PC-9 (cell line): Measurements from ENCODE around the gene TNIP2. TPM values are rescaled to one million over a fixed set of nuclear protein-coding genes. Genes with fewer than 3 reads are reported as not detected.
"Not testable (repeated sequence)": the region's sequence is repeated elsewhere in the genome, so short reads cannot be mapped to it uniquely, and the experiment has no call there.

Experiments used
- BruUV-seq: library from RNA; stranded (reverse); fragments of 400-500 nt; replicated peaks from 2 replicates; lab custom pipeline; 2021; lab: Mats Ljungman, UMichigan
- CTCF ChIA-PET: fragments of 300-600 bp; sonication (Branson Sonifier 250); formaldehyde crosslinking; loops from one replicate; lab custom pipeline; 2022; ENCODE audit warnings: antibody characterized with exemption; lab: Charles Lee
- POLR2A ChIA-PET: fragments of 300-600 bp; sonication (Branson Sonifier 250); formaldehyde crosslinking; loops from one replicate; lab custom pipeline; 2022; ENCODE audit warnings: antibody characterized with exemption; ENCODE audit not compliant: unreplicated experiment; lab: Charles Lee
- DNase-seq, 2 experiments: peaks; one replicate each; pipeline versions ENCODE4 v3.0.0 to v3.0.0-alpha.2; 2015 to 2022; ENCODE audit warnings: mixed read lengths in 1 of 2
- H2AFZ ChIP-seq: fragments of 200-600 bp; sonication (generic); 2 replicates; pipeline ENCODE4 v1.8.1; 2017; ENCODE audit warnings: antibody characterized with exemption
- H3F3A ChIP-seq: fragments of 200-600 bp; sonication (generic); 2 replicates; pipeline ENCODE4 v1.8.1; 2017; ENCODE audit warnings: antibody characterized with exemption, mild to moderate bottlenecking, low read depth; ENCODE audit not compliant: insufficient read depth
- H3K27ac ChIP-seq: fragments of 200-600 bp; sonication (generic); 2 replicates; pipeline ENCODE4 v1.6.1; 2016; ENCODE audit warnings: mixed run types
- H3K27me3 ChIP-seq: fragments of 200-600 bp; sonication (generic); 2 replicates; pipeline ENCODE4 v1.6.1; 2016; ENCODE audit warnings: low read depth, mixed run types; ENCODE audit not compliant: insufficient read depth
- H3K36me3 ChIP-seq: fragments of 200-600 bp; sonication (generic); 2 replicates; pipeline ENCODE4 v1.6.1; 2016; ENCODE audit warnings: low read depth, mixed run types
- H3K4me1 ChIP-seq: fragments of 200-600 bp; sonication (generic); replicated peaks from 2 replicates; pipeline ENCODE4 v1.6.1; 2016; ENCODE audit warnings: mixed run types; ENCODE audit not compliant: insufficient read depth
- H3K4me2 ChIP-seq: fragments of 200-600 bp; sonication (generic); 2 replicates; pipeline ENCODE4 v1.6.1; 2017; ENCODE audit warnings: mixed run types
- H3K4me3 ChIP-seq: fragments of 200-600 bp; sonication (generic); 2 replicates; pipeline ENCODE4 v1.6.1; 2016; ENCODE audit warnings: mixed run types
- H3K79me2 ChIP-seq: fragments of 200-600 bp; sonication (generic); 2 replicates; pipeline ENCODE4 v1.6.1; 2017; ENCODE audit warnings: low read depth, mixed run types
- H3K9me2 ChIP-seq: fragments of 200-600 bp; sonication (generic); 2 replicates; pipeline ENCODE4 v1.8.1; 2017; ENCODE audit warnings: mild to moderate bottlenecking; ENCODE audit not compliant: insufficient read depth
- H3K9me3 ChIP-seq: fragments of 200-600 bp; sonication (generic); 2 replicates; pipeline ENCODE4 v1.8.1; 2016; ENCODE audit warnings: low read depth; ENCODE audit not compliant: insufficient read depth
- H4K20me1 ChIP-seq: fragments of 200-600 bp; sonication (generic); 2 replicates; pipeline ENCODE4 v1.8.1; 2017; ENCODE audit not compliant: insufficient read depth
- CTCF ChIP-seq: fragments of 200-600 bp; sonication (generic); conservative IDR thresholded peaks from 2 replicates; pipeline ENCODE4 v1.6.1; 2017; ENCODE audit warnings: mixed run types, antibody characterized with exemption, mild to moderate bottlenecking, moderate library complexity
- EZH2 ChIP-seq: fragments of 200-600 bp; sonication (generic); IDR thresholded peaks from 2 replicates; pipeline ENCODE4 v1.8.0; 2017; ENCODE audit warnings: antibody characterized with exemption, low read depth
- intact Hi-C: fragments of 100-400 bp; cut with micrococcal nuclease; formaldehyde crosslinking; loops from one replicate; pipeline ENCODE4 v1.10.0; 2022; ENCODE audit not compliant: unreplicated experiment
- total RNA-seq: library from RNA; stranded (reverse); gene quantifications from 2 replicates; pipeline ENCODE4 v1.2.3, GENCODE V29; 2021

TNIP2 gene
- total RNA-seq, 1 experiment from 2014 or later, result 37.1 TPM

GRCh38 chr4:2785613-2786012 lies 29.5 kb upstream of the TNIP2 start:
- H3K79me2 ChIP-seq, result no peaks in the 10 kb centered on the region
- no peaks in the 10 kb centered on the region for H3K9me2 ChIP-seq
- BruUV-seq, result no TSS peak
- H3K4me3 ChIP-seq, result no peak overlapping the region
- H3K4me2 ChIP-seq, result no peak overlapping the region
- no peaks in the 10 kb centered on the region for H3F3A ChIP-seq
- no peak for DNase-seq
- ChIA-PET CTCF (no interaction called here), POLR2A (interaction anchor here (0.7 kb wide), 1 partner anchor 96 kb away, joined by 5 read pairs; no protein-coding TSS in a partner anchor)
- intact Hi-C loops, result no loop called here
- TF ChIP-seq EZH2, result no peak
- no peak for TF ChIP-seq CTCF
- H3K9me3 ChIP-seq, result no peaks in the 10 kb centered on the region
- no peak overlapping the region for H2AFZ ChIP-seq
- 0 out of 2 replicates have a peak, but pooled peaks cover 7% of the 10 kb centered on the region for H3K4me1 ChIP-seq
- no peaks in the 10 kb centered on the region for H4K20me1 ChIP-seq
- no peaks in the 10 kb centered on the region for H3K36me3 ChIP-seq
- H3K27me3 ChIP-seq, result no peaks in the 10 kb centered on the region
- H3K27ac ChIP-seq, result no peak overlapping the region

DNA sequence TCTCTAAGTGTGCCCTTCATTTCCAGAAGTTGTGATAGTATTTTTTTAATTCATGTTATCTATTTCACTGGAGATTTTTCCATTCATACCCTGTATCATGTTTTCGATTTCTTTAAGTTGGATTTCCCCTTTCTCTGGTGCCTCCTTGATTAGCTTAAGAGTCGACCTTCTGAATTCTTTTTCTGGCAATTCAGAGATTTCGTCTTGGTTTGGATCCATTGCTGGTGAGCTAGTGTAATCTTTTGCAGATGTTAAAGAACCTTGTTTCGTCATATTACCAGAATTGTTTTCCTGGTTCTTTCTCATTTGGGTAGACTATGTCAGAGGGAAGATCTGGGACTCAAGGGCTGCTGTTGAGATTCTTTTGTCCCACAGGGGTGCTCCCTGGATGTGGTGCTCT lies 27.7 kb upstream of the TNIP2 start:
- Histone ChIP-seq H3K4me1 (0 out of 2 replicates have a peak, but pooled peaks cover 7% of the 10 kb centered on the region), H3K79me2 (no peaks in the 10 kb centered on the region), H2AFZ (no peak overlapping the region), H3K4me3 (no peak overlapping the region), H3K4me2 (no peak overlapping the region), H3K36me3 (no peaks in the 10 kb centered on the region), H3K9me3 (no peaks in the 10 kb centered on the region), H3K27ac (no peak overlapping the region), H3K9me2 (no peaks in the 10 kb centered on the region), H3K27me3 (no peaks in the 10 kb centered on the region), H3F3A (no peaks in the 10 kb centered on the region), H4K20me1 (no peaks in the 10 kb centered on the region)
- BruUV-seq, result no TSS peak
- CTCF ChIA-PET, result no interaction called here
- POLR2A ChIA-PET, result no interaction called here
- no peak for DNase-seq
- TF ChIP-seq CTCF (no peak), EZH2 (no peak)
- intact Hi-C loops, result no loop called here

DNA sequence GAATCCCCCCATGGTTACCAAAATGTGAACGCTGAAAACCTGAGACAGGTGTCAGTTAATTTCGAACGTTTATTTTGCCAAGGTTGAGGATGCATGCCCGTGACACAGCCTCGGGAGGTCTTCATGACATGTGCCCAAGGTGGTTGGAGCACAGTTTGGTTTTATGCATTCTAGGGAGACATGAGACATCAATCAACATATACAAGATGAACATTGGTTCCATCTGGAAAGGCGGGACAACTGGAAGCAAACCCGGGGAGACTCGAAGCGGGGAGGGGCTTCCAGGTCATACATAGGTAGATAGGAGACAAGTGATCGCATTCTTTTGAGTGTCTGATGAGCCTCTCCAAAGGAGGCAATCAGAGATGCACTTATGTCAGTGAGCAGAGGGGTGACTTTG lies 25.8 kb upstream of the TNIP2 start:
- Histone ChIP-seq H3K27me3 (no peaks in the 10 kb centered on the region), H4K20me1 (no peaks in the 10 kb centered on the region), H3K9me2 (no peaks in the 10 kb centered on the region), H3K9me3 (no peaks in the 10 kb centered on the region), H2AFZ (no peak overlapping the region), H3K4me2 (no peak overlapping the region), H3K4me1 (no peaks in the 10 kb centered on the region), H3K36me3 (no peaks in the 10 kb centered on the region), H3F3A (no peaks in the 10 kb centered on the region), H3K27ac (no peak overlapping the region), H3K4me3 (no peak overlapping the region), H3K79me2 (no peaks in the 10 kb centered on the region)
- BruUV-seq, result no TSS peak
- no peak for DNase-seq
- ChIA-PET CTCF (no interaction called here), POLR2A (no interaction called here)
- intact Hi-C loops, result no loop called here
- TF ChIP-seq EZH2, result no peak

DNA sequence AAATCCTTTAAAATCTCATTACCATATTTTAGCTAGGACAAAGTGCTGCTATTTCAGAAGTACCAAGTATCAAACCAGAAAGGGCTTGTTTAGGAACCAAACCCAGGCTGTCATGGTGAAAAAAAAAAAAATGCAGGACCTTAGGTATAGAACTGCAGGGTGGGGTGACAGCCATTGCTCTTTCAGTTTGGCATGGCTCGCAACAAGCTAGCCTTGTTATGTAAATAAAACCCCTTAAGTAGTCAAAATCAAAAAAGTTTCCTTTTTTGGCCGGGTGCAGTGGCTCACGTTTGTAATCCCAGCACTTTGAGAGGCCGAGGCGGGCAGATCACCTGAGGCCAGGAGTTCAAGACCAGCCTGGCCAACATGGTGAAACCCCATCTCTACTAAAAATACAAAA lies 24.5 kb upstream of the TNIP2 start:
- H3K4me3 ChIP-seq, intact Hi-C loops, H3K9me3 ChIP-seq, DNase-seq, H3K4me2 ChIP-seq, H2AFZ ChIP-seq, H3K9me2 ChIP-seq, H3K36me3 ChIP-seq, H4K20me1 ChIP-seq, POLR2A ChIA-PET, H3K27me3 ChIP-seq, H3K4me1 ChIP-seq, H3K27ac ChIP-seq, CTCF ChIA-PET, H3F3A ChIP-seq, H3K79me2 ChIP-seq, BruUV-seq: not testable (repeated sequence)
